Measurements from ENCODE around the gene PCA3. TPM values are rescaled to one million over a fixed set of nuclear protein-coding genes. Genes with fewer than 3 reads are reported as not detected.

PCA3 gene
- total and polyA plus RNA-seq, 3 experiments from 2014 or later = not detected

DNA sequence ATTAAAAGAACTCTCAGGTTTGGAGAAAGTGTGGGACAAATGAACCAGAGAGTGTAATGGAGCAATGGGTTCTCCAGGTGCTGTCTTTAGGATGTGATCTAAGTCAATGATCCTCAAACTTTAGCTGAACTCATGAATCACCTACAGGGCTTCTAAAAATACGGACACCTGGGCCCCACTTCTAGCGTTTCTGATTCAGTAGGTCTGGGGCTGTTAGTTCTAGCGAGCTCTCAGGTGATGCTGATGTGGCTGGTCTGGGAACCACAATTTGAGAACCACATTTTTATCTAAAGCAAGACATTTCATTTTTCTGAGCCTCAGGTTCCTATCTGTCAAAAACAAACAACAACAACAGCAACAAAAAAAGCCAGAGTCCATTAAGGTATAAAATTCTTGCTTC, 35.1 kb upstream of the PCA3 start:
- Mint-ChIP-seq H3K36me3 (no peaks in the 10 kb centered on the region), H3K27ac (no peak overlapping the region), H3K9me3 (no peaks in the 10 kb centered on the region), H3K4me3 (no peak overlapping the region), H3K4me1 (no peaks in the 10 kb centered on the region), H3K27me3 (peaks cover 5 to 23% of the 10 kb centered on the region in 2 donors)
- ChIA-PET POLR2A (no interaction called here), CTCF (no interaction called here)
- no peaks in the 10 kb centered on the region for H3K4me1 ChIP-seq (ENCODE audit: insufficient read depth, low read length)
- no peak overlapping the region for H3K27ac ChIP-seq (ENCODE audit: low read depth, low read length)
- H3K36me3 ChIP-seq (ENCODE audit: insufficient read depth, low read length) = no peaks in the 10 kb centered on the region
- no peaks in the 10 kb centered on the region for H3K27me3 ChIP-seq (ENCODE audit: insufficient read depth, low read length, poor library complexity, severe bottlenecking)
- H3K4me3 ChIP-seq (ENCODE audit: low read length) = no peak overlapping the region
- no peak for DNase-seq
- H3K9me3 ChIP-seq (ENCODE audit: low read length) = no peaks in the 10 kb centered on the region

DNA sequence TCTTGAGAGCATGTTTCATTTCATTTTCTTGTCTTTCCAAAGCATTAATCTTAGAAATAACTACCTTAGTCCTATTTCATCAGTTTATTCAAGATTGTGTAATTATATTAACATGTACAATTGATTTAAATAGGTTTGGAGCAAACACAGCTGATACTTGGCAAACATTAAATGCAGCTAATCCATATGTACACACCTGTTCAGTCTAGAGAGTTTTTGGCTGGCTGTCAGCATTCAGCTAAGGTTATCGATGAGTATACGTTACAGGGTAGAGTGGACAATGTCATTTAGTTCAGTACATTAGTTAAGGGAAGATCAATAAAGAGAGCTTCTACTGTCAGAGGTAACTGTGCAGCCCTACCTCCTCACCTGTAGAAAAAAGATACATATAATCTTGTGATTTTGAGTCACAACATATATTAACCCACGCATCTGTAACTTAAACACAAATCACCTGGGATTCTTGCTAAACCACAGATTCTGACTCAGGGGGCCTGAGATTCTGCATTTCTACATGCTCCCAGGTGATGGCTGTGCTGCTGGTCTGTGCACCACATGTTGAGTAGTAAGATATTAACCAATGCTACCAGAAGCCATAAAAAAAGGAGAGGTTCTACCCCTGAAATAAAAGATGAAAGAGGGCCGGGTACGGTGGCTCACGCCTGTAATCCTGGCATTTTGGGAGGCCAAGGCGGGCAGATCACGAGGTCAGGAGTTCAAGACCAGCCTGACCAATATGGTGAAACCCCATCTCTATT, 34.1 kb upstream of the PCA3 start:
- H3K4me3 Mint-ChIP-seq = no peak overlapping the region
- POLR2A ChIA-PET = no interaction called here
- CTCF ChIA-PET = no interaction called here
- Histone ChIP-seq H3K27ac (ENCODE audit: low read depth, low read length) (no peak overlapping the region), H3K27me3 (ENCODE audit: insufficient read depth, low read length, poor library complexity, severe bottlenecking) (no peaks in the 10 kb centered on the region), H3K4me3 (ENCODE audit: low read length) (no peak overlapping the region), H3K4me1 (ENCODE audit: insufficient read depth, low read length) (no peaks in the 10 kb centered on the region), H3K9me3 (ENCODE audit: low read length) (no peaks in the 10 kb centered on the region), H3K36me3 (ENCODE audit: insufficient read depth, low read length) (no peaks in the 10 kb centered on the region)
- peaks cover 7 to 25% of the 10 kb centered on the region in 2 donors for H3K27me3 Mint-ChIP-seq
- no peaks in the 10 kb centered on the region for H3K9me3 Mint-ChIP-seq
- no peaks in the 10 kb centered on the region for H3K36me3 Mint-ChIP-seq
- no peaks in the 10 kb centered on the region for H3K4me1 Mint-ChIP-seq
- DNase-seq = no peak
- H3K27ac Mint-ChIP-seq = no peak overlapping the region

DNA sequence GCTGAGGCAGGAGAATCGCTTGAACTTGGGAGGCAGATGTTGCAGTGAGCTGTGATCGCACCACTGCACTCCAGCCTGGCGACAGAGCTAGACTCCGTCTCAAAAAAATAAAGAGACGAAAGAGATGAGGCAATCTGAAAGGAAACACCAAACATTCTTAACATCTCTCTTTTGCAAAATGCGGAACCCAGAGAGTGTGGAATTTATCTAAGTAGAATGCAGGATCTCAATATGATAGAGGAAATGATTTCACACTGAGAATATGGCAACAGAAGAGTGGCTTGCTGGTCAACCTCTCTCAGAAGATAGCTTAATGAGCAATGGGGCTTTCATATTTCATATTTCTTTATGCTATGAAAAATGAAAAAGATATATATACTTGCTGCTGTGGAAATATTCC, 33.4 kb upstream of the PCA3 start:
- ChIA-PET POLR2A (no interaction called here), CTCF (no interaction called here)
- H3K27ac Mint-ChIP-seq = no peak overlapping the region

DNA sequence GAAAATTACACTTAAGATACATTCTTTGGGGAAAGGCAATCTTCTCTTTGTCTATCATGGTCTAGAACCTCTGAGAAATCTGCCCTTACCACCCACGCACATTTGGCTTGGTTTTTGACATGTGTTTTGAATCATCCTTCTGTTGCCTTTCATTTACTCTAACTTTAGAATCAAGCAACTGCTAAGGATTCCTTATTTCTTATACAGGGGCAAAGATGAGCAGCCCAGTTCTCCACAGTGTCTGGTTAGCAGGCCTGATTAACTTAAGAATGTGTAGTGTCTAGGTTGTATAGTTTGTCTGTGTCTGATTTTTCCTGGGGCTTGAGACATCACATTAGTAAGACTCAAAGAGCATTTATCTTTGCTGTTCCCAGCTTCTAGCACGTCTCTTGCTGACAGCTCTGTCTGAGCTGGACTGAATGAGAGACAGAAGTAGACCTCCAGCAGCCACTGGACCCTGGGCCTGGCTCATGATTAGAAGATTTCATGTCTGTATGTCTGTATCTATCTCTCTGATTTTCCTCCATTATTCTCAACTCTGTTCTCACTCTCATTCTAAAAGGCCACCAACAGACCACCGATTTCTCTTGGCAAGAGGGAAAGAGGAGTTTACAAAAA, 31.8 kb upstream of the PCA3 start:
- no peak overlapping the region for H3K27ac ChIP-seq (ENCODE audit: low read depth, low read length)
- POLR2A ChIA-PET = no interaction called here
- no peaks in the 10 kb centered on the region for H3K36me3 Mint-ChIP-seq
- no peaks in the 10 kb centered on the region for H3K4me1 Mint-ChIP-seq
- H3K27me3 Mint-ChIP-seq = peaks cover 7 to 17% of the 10 kb centered on the region in 2 donors
- H3K9me3 ChIP-seq (ENCODE audit: low read length) = no peaks in the 10 kb centered on the region
- no peaks in the 10 kb centered on the region for H3K9me3 Mint-ChIP-seq
- no peaks in the 10 kb centered on the region for H3K27me3 ChIP-seq (ENCODE audit: insufficient read depth, low read length, poor library complexity, severe bottlenecking)
- no peak for DNase-seq
- no peaks in the 10 kb centered on the region for H3K4me1 ChIP-seq (ENCODE audit: insufficient read depth, low read length)
- no peak overlapping the region for H3K27ac Mint-ChIP-seq
- CTCF ChIA-PET = interaction anchor here (1.3 kb wide), 1 partner anchor 68 kb away, joined by 3 read pairs; no protein-coding TSS in a partner anchor
- no peak overlapping the region for H3K4me3 Mint-ChIP-seq
- no peak overlapping the region for H3K4me3 ChIP-seq (ENCODE audit: low read length)
- H3K36me3 ChIP-seq (ENCODE audit: insufficient read depth, low read length) = no peaks in the 10 kb centered on the region

More for the DNA sequence above, 33.4 kb upstream of the PCA3 start:
- no peak overlapping the region for H3K4me3 Mint-ChIP-seq
- H3K36me3 Mint-ChIP-seq = no peaks in the 10 kb centered on the region
- no peak overlapping the region for H3K4me3 ChIP-seq (ENCODE audit: low read length)
- H3K4me1 Mint-ChIP-seq = no peaks in the 10 kb centered on the region
- no peak overlapping the region for H3K27ac ChIP-seq (ENCODE audit: low read depth, low read length)
- H3K27me3 ChIP-seq (ENCODE audit: insufficient read depth, low read length, poor library complexity, severe bottlenecking) = no peaks in the 10 kb centered on the region
- H3K27me3 Mint-ChIP-seq = peaks cover 7 to 26% of the 10 kb centered on the region in 2 donors
- no peaks in the 10 kb centered on the region for H3K9me3 ChIP-seq (ENCODE audit: low read length)
- DNase-seq = no peak
- no peaks in the 10 kb centered on the region for H3K36me3 ChIP-seq (ENCODE audit: insufficient read depth, low read length)
- no peaks in the 10 kb centered on the region for H3K9me3 Mint-ChIP-seq
- no peaks in the 10 kb centered on the region for H3K4me1 ChIP-seq (ENCODE audit: insufficient read depth, low read length)

DNA sequence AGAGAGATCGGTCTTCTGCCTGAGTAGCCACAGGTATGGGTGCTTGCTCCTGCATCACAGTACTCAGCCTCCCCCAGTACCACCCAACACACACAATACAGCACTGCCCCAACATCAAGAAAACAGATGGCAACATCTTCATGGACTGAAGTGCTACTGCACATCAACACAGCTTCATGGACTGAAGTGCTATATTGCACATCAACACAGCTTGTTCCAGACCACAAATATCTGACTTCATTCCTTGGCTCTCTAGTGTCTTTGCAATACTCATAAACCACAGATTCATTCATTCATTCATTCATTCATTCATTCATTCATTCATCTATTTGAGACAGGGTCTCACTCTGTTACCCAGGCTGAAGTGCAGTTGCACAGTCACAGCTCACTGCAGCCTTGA, 31.1 kb upstream of the PCA3 start:
- Mint-ChIP-seq H3K9me3 (no peaks in the 10 kb centered on the region), H3K36me3 (no peaks in the 10 kb centered on the region), H3K27me3 (peaks cover 7 to 17% of the 10 kb centered on the region in 2 donors), H3K27ac (no peak overlapping the region), H3K4me1 (no peaks in the 10 kb centered on the region), H3K4me3 (no peak overlapping the region)
- Histone ChIP-seq H3K4me3 (ENCODE audit: low read length) (no peak overlapping the region), H3K9me3 (ENCODE audit: low read length) (no peaks in the 10 kb centered on the region), H3K4me1 (ENCODE audit: insufficient read depth, low read length) (no peaks in the 10 kb centered on the region), H3K27ac (ENCODE audit: low read depth, low read length) (no peak overlapping the region), H3K36me3 (ENCODE audit: insufficient read depth, low read length) (no peaks in the 10 kb centered on the region), H3K27me3 (ENCODE audit: insufficient read depth, low read length, poor library complexity, severe bottlenecking) (no peaks in the 10 kb centered on the region)
- ChIA-PET POLR2A (no interaction called here), CTCF (interaction anchor here (1.3 kb wide), 1 partner anchor 69 kb away, joined by 3 read pairs; no protein-coding TSS in a partner anchor)
- no peak for DNase-seq

DNA sequence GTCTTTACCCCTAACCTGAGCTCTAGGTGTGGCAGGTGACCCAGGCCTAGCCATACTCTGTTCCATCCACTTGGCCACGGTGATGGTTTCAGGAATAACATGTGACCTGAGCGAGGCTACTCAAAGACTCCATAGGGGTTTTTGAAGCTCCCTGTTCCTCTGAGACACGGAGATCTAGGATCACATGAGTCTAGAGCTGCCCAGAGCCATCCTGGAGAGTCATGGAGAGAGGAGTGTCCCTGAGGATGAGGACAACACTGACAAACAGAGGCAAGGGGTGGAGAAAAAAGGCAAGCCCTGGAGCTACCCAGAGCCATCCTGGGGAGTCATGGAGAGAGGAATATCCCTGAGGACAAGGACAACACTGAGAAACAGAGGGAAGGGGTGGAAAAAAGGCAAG, 29.5 kb upstream of the PCA3 start:
- no peak overlapping the region for H3K4me3 ChIP-seq (ENCODE audit: low read length)
- H3K9me3 Mint-ChIP-seq = no peaks in the 10 kb centered on the region

DNA sequence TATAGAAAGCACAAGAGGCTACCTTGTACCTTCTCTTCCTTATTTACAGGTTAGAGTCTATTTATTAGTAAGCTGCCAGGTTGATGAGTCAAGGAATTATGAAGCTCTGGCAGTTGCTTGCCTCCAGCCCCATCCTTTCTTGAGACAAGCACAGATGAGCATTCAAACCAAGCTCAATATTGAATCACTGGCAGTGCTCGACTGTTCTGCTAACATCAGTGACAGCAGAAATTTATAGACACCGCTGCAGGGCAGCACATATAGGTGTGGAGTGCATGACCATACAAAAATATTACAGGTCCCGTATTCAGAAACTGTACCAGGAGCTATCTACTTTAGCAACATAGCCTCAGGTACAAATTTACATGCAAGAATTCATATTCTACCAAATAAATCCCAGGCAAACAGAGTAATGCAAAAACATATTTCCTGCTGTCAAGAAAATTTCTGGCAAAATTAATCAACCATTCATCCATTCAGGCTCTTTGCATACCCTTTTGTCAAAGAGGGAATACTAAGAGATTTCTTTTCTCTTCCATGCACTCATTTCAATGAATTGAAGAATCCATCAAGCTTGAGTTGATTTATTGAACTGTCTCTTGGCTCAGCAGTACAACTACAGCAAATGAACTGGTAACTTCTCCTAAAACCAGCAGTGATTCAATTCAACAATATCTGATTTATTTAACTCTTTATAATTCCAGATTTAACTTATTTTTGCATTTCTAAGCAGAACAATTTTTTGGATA, 26.9 kb upstream of the PCA3 start:
- no peak for DNase-seq
- Mint-ChIP-seq H3K9me3 (peaks cover 0 to 2% (median 0%) of the 10 kb centered on the region in 5 donors), H3K27me3 (peaks cover 18 to 21% of the 10 kb centered on the region in 2 donors), H3K4me1 (no peaks in the 10 kb centered on the region), H3K27ac (no peak overlapping the region), H3K4me3 (no peak overlapping the region), H3K36me3 (no peaks in the 10 kb centered on the region)
- ChIA-PET POLR2A (no interaction called here), CTCF (no interaction called here)
- Histone ChIP-seq H3K4me1 (ENCODE audit: insufficient read depth, low read length) (no peaks in the 10 kb centered on the region), H3K27me3 (ENCODE audit: insufficient read depth, low read length, poor library complexity, severe bottlenecking) (no peaks in the 10 kb centered on the region), H3K4me3 (ENCODE audit: low read length) (no peak overlapping the region), H3K9me3 (ENCODE audit: low read length) (no peaks in the 10 kb centered on the region), H3K27ac (ENCODE audit: low read depth, low read length) (no peak overlapping the region), H3K36me3 (ENCODE audit: insufficient read depth, low read length) (no peaks in the 10 kb centered on the region)

More for the DNA sequence above, 29.5 kb upstream of the PCA3 start:
- Histone ChIP-seq H3K27ac (ENCODE audit: low read depth, low read length) (no peak overlapping the region), H3K27me3 (ENCODE audit: insufficient read depth, low read length, poor library complexity, severe bottlenecking) (no peaks in the 10 kb centered on the region), H3K9me3 (ENCODE audit: low read length) (no peaks in the 10 kb centered on the region), H3K4me1 (ENCODE audit: insufficient read depth, low read length) (no peaks in the 10 kb centered on the region), H3K36me3 (ENCODE audit: insufficient read depth, low read length) (no peaks in the 10 kb centered on the region)
- CTCF ChIA-PET = interaction anchor here (0.9 kb wide), 1 partner anchor 8 kb away, joined by 3 read pairs; no protein-coding TSS in a partner anchor
- POLR2A ChIA-PET = interaction anchor here (0.7 kb wide), 1 partner anchor 16 kb away, joined by 8 read pairs; no protein-coding TSS in a partner anchor
- no peak overlapping the region for H3K4me3 Mint-ChIP-seq
- H3K27ac Mint-ChIP-seq = no peak overlapping the region
- H3K4me1 Mint-ChIP-seq = no peaks in the 10 kb centered on the region
- no peaks in the 10 kb centered on the region for H3K36me3 Mint-ChIP-seq
- H3K27me3 Mint-ChIP-seq = peaks cover 8 to 21% of the 10 kb centered on the region in 2 donors
- DNase-seq = no peak

DNA sequence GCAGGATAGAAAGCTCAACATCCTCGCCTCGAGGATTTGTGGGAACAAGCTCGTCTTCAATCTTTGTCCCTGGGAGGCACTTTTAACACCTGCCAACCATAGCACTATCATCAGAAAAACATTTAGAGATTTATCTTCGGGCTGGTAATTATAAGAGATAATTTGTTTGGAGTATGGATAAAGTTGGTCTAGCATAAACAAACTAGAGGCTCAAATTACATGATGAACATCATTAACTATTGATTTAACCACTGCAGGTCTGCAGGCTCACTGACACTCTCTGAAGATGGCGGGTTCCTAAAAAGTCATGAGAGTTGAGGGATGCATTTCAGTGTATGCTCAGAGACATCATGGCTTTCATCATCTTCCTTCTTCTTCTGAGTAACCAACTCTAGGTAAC, 25.8 kb upstream of the PCA3 start:
- Histone ChIP-seq H3K27me3 (ENCODE audit: insufficient read depth, low read length, poor library complexity, severe bottlenecking) (no peaks in the 10 kb centered on the region), H3K36me3 (ENCODE audit: insufficient read depth, low read length) (no peaks in the 10 kb centered on the region), H3K9me3 (ENCODE audit: low read length) (no peaks in the 10 kb centered on the region), H3K4me3 (ENCODE audit: low read length) (no peak overlapping the region), H3K27ac (ENCODE audit: low read depth, low read length) (no peak overlapping the region), H3K4me1 (ENCODE audit: insufficient read depth, low read length) (no peaks in the 10 kb centered on the region)
- H3K27ac Mint-ChIP-seq = no peak overlapping the region
- no peak for DNase-seq
- ChIA-PET CTCF (no interaction called here), POLR2A (no interaction called here)
- peaks cover 0 to 11% (median 3%) of the 10 kb centered on the region in 5 donors for H3K9me3 Mint-ChIP-seq
- no peaks in the 10 kb centered on the region for H3K4me1 Mint-ChIP-seq
- H3K27me3 Mint-ChIP-seq = peaks cover 15 to 21% of the 10 kb centered on the region in 2 donors
- no peaks in the 10 kb centered on the region for H3K36me3 Mint-ChIP-seq
- no peak overlapping the region for H3K4me3 Mint-ChIP-seq

Data from CD8-positive, alpha-beta memory T cell (primary cell).